ENCODE measurements around the gene LACRT. TPM values are rescaled to one million over a fixed set of nuclear protein-coding genes. Genes with fewer than 3 reads are reported as not detected.

The LACRT gene
- total and polyA plus RNA-seq, 2 donors (not counting 3 experiments of a cell fraction or from before 2014, with no cell fraction given), result not detected

- Histone ChIP-seq H3K36me3 (ENCODE audit: control insufficient read depth in 2 of 2, extremely low read depth in 1 of 2, insufficient read depth in 2 of 2, low read length in 2 of 2) (no peaks in the 10 kb centered on the region), H2AFZ (ENCODE audit: low read depth, low read length) (no peak overlapping the region), H3K4me1 (ENCODE audit: control insufficient read depth, extremely low read depth, insufficient read depth, low read length) (no peaks in the 10 kb centered on the region), H3K9ac (replicated peaks; ENCODE audit: extremely low read depth, insufficient read depth, low read length) (no peak overlapping the region), H3K9me3 (replicated peaks; ENCODE audit: control insufficient read depth, insufficient read depth, low read length) (no peaks in the 10 kb centered on the region), H3K9me1 (replicated peaks; ENCODE audit: control insufficient read depth, extremely low read depth, insufficient read depth, low read length) (no peaks in the 10 kb centered on the region), H3K4me3 (replicated peaks in 1 of 3; ENCODE audit: insufficient read depth in 1 of 3, low read depth in 1 of 3, low read length in 3 of 3) (no peak overlapping the region), H4K20me1 (replicated peaks; ENCODE audit: control insufficient read depth, extremely low read depth, insufficient read depth, low read length) (no peaks in the 10 kb centered on the region), H3K4me2 (ENCODE audit: insufficient read depth, low read length) (no peak overlapping the region), H3K27ac (ENCODE audit: insufficient read depth, low read depth, low read length) (no peak overlapping the region), H3K27me3 (ENCODE audit: control insufficient read depth in 2 of 2, insufficient read depth in 2 of 2, low read length in 2 of 2) (peaks cover 0 to 4% of the 10 kb centered on the region in 2 experiments), H3K79me2 (ENCODE audit: control insufficient read depth, insufficient read depth, low read length) (no peaks in the 10 kb centered on the region)
- CTCF ChIA-PET, result interaction anchor here (1.0 kb wide), 1 partner anchor 25 kb away, joined by 3 read pairs; no protein-coding TSS in a partner anchor
- POLR2A ChIA-PET, result no interaction called here
- DNase-seq (ENCODE audit: low read depth, low spot score) (no peak), FAIRE-seq (no peak)
- BruUV-seq (replicated peaks), result no TSS peak
- intact Hi-C loops (cut with micrococcal nuclease), result no loop called here
- dilution Hi-C loops (cut with MboI; ENCODE audit: extremely low pct_ligation_motif_present, low sequenced_read_pairs), result no loop called here
- TF ChIP-seq MAX (IDR thresholded peaks at IDR 0.05; ENCODE audit: insufficient read depth, insufficient read length) (no peak), FOS (IDR thresholded peaks at IDR 0.05; ENCODE audit: borderline replicate concordance, insufficient read depth, low read length) (no peak), POLR2A (IDR thresholded peaks at IDR 0.05; ENCODE audit: low read depth, low read length) (no peak), JUN (IDR thresholded peaks at IDR 0.05; ENCODE audit: borderline replicate concordance, insufficient read depth, insufficient read length, low read depth) (no peak), CTCF (IDR thresholded peaks at IDR 0.05; ENCODE audit: extremely low read depth in 1 of 2, insufficient read depth in 1 of 2, low read depth in 1 of 2, low read length in 2 of 2) (no peak), POLR2AphosphoS5 (IDR thresholded peaks at IDR 0.05; ENCODE audit: insufficient read depth, low read depth, low read length) (no peak), GATA2 (IDR thresholded peaks at IDR 0.05; ENCODE audit: insufficient read depth, insufficient read length, low read depth, low read length) (no peak), MYC (IDR thresholded peaks at IDR 0.05; ENCODE audit: low read depth, low read length) (no peak), EZH2 (IDR thresholded peaks at IDR 0.05; ENCODE audit: borderline replicate concordance, low read depth, low read length, severe bottlenecking) (no peak)
Measured at GRCh38 chr12:54683398-54683797, 48.7 kb upstream of the LACRT start.

All from endothelial cell of umbilical vein (primary cell).